K562 (cell line): ENCODE results near the gene AGRN. TPM values are rescaled to one million over a fixed set of nuclear protein-coding genes. Genes with fewer than 3 reads are reported as not detected.

Experiments used
- BHLHE40 ChIP-seq: IDR thresholded peaks from 2 replicates; pipeline ENCODE4 v1.6.1; 2011; ENCODE audit warnings: low read length, improper control_type of control experiment
- C11orf30 ChIP-seq: fragments of 450-650 bp; IDR thresholded peaks from 2 replicates; pipeline ENCODE4 v1.6.1; 2016; ENCODE audit warnings: low read depth, mild to moderate bottlenecking
- DACH1 ChIP-seq: fragments of 450-650 bp; IDR thresholded peaks from 2 replicates; pipeline ENCODE4 v1.6.1; 2018; ENCODE audit not compliant: partially characterized antibody
- DPF2 ChIP-seq: fragments of 450-650 bp; IDR thresholded peaks from 2 replicates; pipeline ENCODE4 v1.6.1; 2016
- FOXJ3 ChIP-seq: sonication (generic); formaldehyde crosslinking; IDR thresholded peaks from 2 replicates; pipeline ENCODE4 v1.4.0; 2020; ENCODE audit warnings: mild to moderate bottlenecking, missing genetic modification reagents
- NFIX ChIP-seq: fragments of 250-450 bp; sonication (Bioruptor Pico); IDR thresholded peaks from 2 replicates; pipeline ENCODE4 v1.4.0; 2020; ENCODE audit warnings: low read depth, mild to moderate bottlenecking, moderate library complexity
- PCBP1 ChIP-seq: fragments of 200-400 bp; formaldehyde crosslinking; IDR thresholded peaks from 2 replicates; pipeline ENCODE4 v1.6.1; 2018; ENCODE audit warnings: mild to moderate bottlenecking, low read depth, low read length; ENCODE audit not compliant: poor library complexity, severe bottlenecking
- PCBP2 ChIP-seq: fragments of 200-400 bp; formaldehyde crosslinking; IDR thresholded peaks from 2 replicates; pipeline ENCODE4 v1.6.1; 2018; ENCODE audit warnings: low read length, low read depth, mild to moderate bottlenecking, moderate library complexity; ENCODE audit not compliant: poor library complexity, severe bottlenecking
- POLR3A ChIP-seq: IDR thresholded peaks from 2 replicates; pipeline ENCODE4 v1.6.1; 2011; ENCODE audit warnings: borderline replicate concordance, mild to moderate bottlenecking, moderate library complexity; ENCODE audit not compliant: insufficient read length, insufficient read depth; ENCODE audit errors: extremely low read depth
- PYGO2 ChIP-seq: fragments of 450-650 bp; IDR thresholded peaks from 2 replicates; pipeline ENCODE4 v1.6.1; 2016; ENCODE audit warnings: mild to moderate bottlenecking, missing genetic modification characterization, moderate library complexity, missing compliant biosample characterization
- SLC30A9 ChIP-seq: fragments of 250-450 bp; sonication (Bioruptor Pico); IDR thresholded peaks from 2 replicates; pipeline ENCODE4 v1.8.0; 2022; ENCODE audit warnings: mild to moderate bottlenecking, moderate library complexity
- SRSF9 ChIP-seq: fragments of 200-400 bp; formaldehyde crosslinking; IDR thresholded peaks from 2 replicates; pipeline ENCODE4 v1.6.1; 2017; ENCODE audit warnings: low read depth, low read length, borderline replicate concordance
- ZNF263 ChIP-seq: sonication (generic); formaldehyde crosslinking; IDR thresholded peaks from 2 replicates; pipeline ENCODE4 v1.8.0; 2022; ENCODE audit warnings: mild to moderate bottlenecking, missing genetic modification reagents, borderline replicate concordance
- ZNF316 ChIP-seq: fragments of 450-650 bp; IDR thresholded peaks from 2 replicates; pipeline ENCODE4 v1.6.1; 2016
- polyA plus RNA-seq, 8 experiments: library from polyadenylated mRNA; depleted of rRNA in 4 of 8; stranded (reverse) in 5 of 8; unstranded in 3 of 8; fragments of >200 nt; fragmentation: Nextera tagmentation in 2 of 8; fragmentation: Illumina TruSeq in 1 of 8; extraction: Ambion mirVana in 2 of 8; extraction: Trizol in 1 of 8; gene quantifications; 2 replicates each; pipeline versions ENCODE4 v1.2.1 to v1.2.3, GENCODE V29; 2011 to 2014; ENCODE audit warnings: inconsistent platforms in 1 of 8, missing spikeins in 1 of 8
- total RNA-seq, 7 experiments: library from RNA; depleted of rRNA in 6 of 7; stranded (reverse); fragments of >200 nt in 6 of 7; fragmentation: Illumina TruSeq in 2 of 7; extraction: Trizol in 2 of 7; gene quantifications; 2 replicates each; pipeline versions ENCODE4 v1.2.1 to v1.2.3, GENCODE V29; 2011 to 2021; ENCODE audit warnings: low replicate concordance in 1 of 7
- TF ChIP-seq, protein P1 (sequence below): fragments of 250-450 bp; sonication (Bioruptor Pico); IDR thresholded peaks from 2 replicates; pipeline ENCODE4 v1.5.0; 2021; ENCODE audit warnings: mild to moderate bottlenecking, moderate library complexity
- TF ChIP-seq, protein P2 (sequence below): IDR thresholded peaks from 2 replicates; pipeline ENCODE4 v1.6.1; 2011; ENCODE audit not compliant: insufficient read length; ENCODE audit errors: extremely low read depth
- TF ChIP-seq, protein P3 (sequence below): sonication (generic); formaldehyde crosslinking; IDR thresholded peaks from 2 replicates; pipeline ENCODE4 v1.8.0; 2022; ENCODE audit warnings: mild to moderate bottlenecking, low read depth, missing genetic modification reagents
- TF ChIP-seq, protein P4 (sequence below): sonication (generic); formaldehyde crosslinking; IDR thresholded peaks from 2 replicates; pipeline ENCODE4 v1.8.0; 2023; ENCODE audit warnings: mild to moderate bottlenecking, missing genetic modification reagents

The AGRN gene
- total and polyA plus RNA-seq, 9 of the 15 experiments (the other 6 are each of a cell fraction or from before 2014, with no cell fraction given): 0.04 to 111 (median 18.1) TPM

DNA sequence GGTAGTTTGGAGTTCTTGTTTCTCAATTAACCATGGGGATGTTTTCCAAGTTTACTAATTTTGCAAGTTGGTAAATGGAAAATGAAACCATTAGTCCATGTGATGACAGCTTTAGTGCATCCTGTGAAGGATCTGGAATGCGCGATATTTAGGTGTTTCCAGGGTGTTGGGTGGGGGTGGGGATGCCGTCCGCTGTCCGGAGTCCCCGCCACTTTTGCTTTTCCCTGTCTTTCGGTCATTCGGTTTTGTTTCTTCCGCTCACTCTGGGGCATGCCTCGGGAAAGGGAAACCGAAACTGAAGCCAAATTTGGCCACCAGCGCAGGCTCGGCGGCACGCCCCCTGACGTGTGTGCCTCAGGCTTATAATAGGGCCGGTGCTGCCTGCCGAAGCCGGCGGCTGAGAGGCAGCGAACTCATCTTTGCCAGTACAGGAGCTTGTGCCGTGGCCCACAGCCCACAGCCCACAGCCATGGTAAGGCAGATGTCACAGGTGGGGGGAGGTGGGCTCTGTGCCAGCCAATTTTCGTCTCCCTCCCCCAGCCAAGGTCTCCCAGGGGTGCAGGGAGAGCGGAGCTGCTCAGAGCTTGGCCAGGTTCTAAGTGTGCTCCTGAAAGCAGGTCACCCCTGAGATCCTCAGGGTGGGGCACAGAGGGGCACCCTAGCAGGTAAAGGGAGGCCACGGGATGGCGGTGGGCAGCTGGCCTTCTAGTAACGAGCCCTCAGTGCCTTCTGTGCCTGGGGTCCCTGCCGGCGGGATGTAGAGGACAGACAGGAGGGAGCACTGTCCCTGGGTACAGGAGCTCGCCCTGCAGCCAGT, 6.6 kb upstream of the AGRN start, which contains the start of gene ISG15 (continued):
- TF ChIP-seq, protein P1, sequence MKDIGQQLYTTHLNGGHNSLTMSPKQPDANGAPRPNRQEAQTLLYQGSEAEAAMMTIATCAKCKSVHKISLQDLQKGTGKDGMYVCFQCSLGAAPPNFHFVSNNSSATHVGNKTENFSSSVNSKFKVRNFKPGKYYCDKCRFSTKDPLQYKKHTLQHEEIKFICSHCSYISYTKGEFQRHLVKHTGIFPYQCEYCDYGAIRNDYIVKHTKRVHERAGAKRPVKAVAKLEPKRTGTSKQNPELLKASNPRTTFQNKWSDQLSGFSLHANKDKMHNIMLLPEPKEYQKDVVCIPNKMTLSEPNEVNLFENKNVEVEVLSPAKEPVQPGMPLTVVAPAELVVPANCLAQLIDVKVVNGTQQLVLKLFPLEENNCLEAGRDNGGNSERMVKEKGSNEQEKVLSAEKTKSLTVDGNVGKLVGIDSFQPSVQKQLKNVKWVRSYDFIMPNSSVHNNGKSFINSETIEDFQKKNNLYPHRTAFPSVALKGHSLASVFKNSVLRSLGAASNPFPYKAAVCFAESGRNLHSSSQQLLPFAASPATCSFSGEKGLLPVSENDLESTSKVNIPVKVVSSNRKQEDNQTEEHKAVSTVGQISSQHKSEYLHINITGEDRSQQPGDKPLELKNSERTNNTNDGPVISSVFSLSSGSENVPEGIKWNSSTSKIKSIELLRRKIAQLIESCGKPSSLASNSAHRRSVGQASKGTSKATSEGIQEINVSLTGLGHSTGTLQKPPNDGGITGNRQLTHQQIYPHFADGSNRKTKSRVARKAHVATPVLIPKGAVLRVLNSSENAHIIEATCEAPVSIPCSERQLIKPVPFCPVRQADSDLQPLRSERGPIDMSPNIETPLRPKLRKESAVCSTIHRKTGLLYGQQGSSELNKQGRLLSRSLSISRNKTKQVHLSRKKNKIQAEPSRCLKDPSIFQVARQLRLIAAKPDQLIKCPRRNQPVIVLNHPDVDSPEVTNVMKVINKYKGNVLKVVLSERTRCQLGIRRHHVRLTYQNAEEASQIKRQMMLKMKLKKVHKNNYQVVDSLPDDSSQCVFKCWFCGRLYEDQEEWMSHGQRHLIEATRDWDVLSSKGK (CRISPR knock-in tag): no peak
- TF ChIP-seq, protein P2, sequence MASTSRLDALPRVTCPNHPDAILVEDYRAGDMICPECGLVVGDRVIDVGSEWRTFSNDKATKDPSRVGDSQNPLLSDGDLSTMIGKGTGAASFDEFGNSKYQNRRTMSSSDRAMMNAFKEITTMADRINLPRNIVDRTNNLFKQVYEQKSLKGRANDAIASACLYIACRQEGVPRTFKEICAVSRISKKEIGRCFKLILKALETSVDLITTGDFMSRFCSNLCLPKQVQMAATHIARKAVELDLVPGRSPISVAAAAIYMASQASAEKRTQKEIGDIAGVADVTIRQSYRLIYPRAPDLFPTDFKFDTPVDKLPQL: no peak
- no peak for TF ChIP-seq FOXJ3 (CRISPR knock-in tag)
- TF ChIP-seq, protein P3, sequence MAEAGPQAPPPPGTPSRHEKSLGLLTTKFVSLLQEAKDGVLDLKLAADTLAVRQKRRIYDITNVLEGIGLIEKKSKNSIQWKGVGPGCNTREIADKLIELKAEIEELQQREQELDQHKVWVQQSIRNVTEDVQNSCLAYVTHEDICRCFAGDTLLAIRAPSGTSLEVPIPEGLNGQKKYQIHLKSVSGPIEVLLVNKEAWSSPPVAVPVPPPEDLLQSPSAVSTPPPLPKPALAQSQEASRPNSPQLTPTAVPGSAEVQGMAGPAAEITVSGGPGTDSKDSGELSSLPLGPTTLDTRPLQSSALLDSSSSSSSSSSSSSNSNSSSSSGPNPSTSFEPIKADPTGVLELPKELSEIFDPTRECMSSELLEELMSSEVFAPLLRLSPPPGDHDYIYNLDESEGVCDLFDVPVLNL: no peak
- TF ChIP-seq, protein P4, sequence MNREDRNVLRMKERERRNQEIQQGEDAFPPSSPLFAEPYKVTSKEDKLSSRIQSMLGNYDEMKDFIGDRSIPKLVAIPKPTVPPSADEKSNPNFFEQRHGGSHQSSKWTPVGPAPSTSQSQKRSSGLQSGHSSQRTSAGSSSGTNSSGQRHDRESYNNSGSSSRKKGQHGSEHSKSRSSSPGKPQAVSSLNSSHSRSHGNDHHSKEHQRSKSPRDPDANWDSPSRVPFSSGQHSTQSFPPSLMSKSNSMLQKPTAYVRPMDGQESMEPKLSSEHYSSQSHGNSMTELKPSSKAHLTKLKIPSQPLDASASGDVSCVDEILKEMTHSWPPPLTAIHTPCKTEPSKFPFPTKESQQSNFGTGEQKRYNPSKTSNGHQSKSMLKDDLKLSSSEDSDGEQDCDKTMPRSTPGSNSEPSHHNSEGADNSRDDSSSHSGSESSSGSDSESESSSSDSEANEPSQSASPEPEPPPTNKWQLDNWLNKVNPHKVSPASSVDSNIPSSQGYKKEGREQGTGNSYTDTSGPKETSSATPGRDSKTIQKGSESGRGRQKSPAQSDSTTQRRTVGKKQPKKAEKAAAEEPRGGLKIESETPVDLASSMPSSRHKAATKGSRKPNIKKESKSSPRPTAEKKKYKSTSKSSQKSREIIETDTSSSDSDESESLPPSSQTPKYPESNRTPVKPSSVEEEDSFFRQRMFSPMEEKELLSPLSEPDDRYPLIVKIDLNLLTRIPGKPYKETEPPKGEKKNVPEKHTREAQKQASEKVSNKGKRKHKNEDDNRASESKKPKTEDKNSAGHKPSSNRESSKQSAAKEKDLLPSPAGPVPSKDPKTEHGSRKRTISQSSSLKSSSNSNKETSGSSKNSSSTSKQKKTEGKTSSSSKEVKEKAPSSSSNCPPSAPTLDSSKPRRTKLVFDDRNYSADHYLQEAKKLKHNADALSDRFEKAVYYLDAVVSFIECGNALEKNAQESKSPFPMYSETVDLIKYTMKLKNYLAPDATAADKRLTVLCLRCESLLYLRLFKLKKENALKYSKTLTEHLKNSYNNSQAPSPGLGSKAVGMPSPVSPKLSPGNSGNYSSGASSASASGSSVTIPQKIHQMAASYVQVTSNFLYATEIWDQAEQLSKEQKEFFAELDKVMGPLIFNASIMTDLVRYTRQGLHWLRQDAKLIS: no peak
- no peak for TF ChIP-seq PCBP1
- TF ChIP-seq SLC30A9 (CRISPR knock-in tag): no peak
- peak; percentile 85 for TF ChIP-seq DPF2
- peak; percentile 83 for TF ChIP-seq ZNF263 (CRISPR knock-in tag)
- no peak for TF ChIP-seq PCBP2
- TF ChIP-seq BHLHE40: peak; percentile 89
- TF ChIP-seq NFIX (CRISPR knock-in tag): no peak
- no peak for TF ChIP-seq PYGO2 (tag)
- TF ChIP-seq DACH1: peak; percentile 14
- no peak for TF ChIP-seq SRSF9
- no peak for TF ChIP-seq POLR3A
- TF ChIP-seq C11orf30: no peak
- TF ChIP-seq ZNF316: no peak
